NCI-H2196 (cell line): ENCODE data around the gene TSPAN18.
A peak's percentile ranks its signal among the peaks of the same experiment; 100 is the strongest.

ENCODE experiments used
- DNase-seq: peaks from one replicate; lab custom pipeline; 2025; ENCODE audit not compliant: unreplicated experiment; lab: John Stamatoyannopoulos, UW

TSPAN18 gene

DNA sequence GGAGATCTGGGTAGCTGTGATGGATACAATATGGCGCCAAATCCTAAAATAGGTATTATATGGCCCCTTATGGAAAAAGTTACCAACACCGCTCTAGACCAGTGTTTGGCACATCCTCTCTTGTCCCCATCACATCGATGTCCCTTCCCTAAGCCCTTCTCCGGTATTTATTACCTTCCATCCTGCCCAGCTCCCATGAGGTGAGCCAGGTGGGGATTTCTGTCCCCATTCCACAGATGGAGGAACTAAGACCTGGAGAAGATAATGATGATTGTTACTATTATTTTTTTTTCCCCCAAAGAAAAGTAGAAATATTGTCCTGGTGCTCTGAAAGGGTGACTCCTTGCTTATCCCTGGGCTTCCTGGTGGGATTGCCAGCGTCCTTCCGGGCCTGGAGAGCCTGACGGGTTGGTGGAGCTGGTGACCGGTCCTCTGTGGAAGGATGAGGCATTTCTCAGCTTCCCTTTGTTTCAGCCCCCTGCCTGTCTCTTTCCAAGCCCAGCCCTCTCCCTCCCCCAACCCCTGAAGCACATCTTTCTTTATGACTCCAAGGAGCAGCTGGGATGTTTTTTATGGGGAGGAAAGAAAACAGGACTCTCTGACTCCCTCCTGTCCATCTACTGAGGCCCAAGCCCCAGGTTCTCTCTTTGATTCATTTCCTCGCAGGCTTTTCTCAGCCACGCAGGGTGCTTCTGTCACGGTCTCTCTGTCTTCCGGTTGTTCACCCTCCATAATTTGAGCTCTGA is 158.5 kb downstream of the TSPAN18 start:
- no peak for DNase-seq

DNA sequence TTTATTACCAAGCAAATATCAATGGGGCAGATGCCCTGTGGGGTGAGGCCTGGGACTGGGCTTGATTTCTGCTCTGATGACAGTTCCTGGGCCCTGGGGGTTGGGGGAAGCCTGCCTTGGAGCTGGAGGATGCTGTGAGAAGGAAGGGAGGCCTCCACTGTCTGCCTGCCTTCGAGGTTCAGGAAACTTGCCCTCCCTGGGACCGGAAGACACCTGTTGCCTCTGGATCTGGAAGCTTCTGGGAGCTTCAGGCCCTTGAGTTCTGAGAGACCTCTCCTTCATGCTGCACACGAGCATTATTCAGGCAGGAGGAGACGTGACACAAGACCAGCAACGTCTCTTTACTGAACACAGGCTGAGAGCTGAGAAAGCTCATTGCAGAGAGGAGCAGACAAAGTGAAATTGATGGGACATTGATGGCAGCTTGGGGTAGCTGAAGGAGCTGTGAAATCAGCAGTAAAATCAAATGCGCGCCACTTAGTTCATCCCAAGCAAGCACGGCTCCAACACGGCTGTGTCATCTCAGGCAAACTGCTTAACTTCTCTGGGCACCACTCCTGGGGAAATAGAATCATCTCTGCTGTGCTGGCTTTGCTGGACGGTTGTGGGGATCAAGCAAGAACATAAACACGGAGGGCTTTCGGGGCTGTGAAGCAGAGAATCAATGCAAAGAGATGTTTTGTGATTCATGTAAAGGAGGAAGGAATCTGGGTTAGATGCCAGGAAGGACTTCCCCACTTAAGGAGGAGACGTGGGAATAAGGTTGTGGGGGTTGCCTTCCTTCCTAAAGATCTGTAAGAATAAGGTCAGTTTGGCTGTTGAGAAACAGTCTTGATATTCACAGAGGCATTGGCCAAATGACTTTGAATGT is 159.4 kb downstream of the TSPAN18 start:
- no peak for DNase-seq

DNA sequence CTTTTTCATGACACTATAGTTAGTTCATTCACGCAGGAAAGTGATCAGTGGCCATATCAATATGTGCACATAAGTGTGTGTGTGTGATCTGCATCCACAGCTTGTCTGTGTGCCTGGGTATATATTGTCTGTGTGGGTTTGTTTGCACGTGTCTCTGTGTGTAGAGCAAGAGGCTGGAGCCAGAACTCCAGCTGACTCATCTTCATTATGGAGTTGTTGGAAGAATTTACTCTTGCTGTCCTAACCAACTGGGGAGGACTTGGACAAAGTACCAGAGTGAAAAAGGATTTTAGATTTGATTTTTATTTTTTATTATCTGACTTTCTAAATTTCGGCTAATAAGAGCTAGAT is 160.0 kb downstream of the TSPAN18 start:
- no peak for DNase-seq

DNA sequence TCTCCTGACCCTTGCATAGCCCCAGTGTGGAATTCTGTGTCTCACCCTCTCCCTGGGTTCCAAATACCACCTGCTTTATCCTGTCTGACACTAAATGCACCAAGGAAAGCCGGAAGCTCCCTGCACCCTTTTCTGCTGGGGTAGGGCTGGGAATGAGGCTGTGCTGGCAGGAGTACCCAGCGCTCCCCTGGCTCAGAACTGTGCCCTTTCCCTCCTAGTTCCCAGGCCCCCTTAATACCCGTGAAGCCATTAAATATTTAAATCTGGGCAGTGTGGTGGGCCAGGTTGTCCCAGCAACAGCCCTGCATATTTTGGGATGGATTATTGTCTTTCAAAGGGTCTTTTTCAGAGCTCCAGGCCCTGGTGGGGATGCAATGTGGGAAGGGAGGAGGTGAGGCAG is 160.9 kb downstream of the TSPAN18 start:
- no peak for DNase-seq

DNA sequence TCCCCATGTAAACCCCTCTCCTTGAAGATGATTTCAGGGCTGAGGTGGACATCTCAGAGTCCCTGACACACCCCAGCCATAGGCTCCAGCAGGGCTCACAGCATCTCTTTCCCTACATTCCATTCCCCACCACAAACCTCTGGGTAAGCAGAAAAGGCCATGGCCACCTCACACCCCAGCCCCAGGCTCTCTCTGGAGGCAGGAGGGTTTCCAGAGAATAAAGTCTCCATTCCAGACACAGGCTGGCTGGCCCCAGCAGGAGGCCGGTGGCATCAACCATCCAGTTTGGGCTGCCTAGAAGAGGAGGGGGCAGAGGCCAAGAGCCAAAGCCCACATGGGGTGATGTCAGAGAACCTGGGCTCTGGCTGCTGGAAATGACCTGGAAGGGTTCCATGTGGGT is 162.5 kb downstream of the TSPAN18 start:
- DNase-seq = no peak

DNA sequence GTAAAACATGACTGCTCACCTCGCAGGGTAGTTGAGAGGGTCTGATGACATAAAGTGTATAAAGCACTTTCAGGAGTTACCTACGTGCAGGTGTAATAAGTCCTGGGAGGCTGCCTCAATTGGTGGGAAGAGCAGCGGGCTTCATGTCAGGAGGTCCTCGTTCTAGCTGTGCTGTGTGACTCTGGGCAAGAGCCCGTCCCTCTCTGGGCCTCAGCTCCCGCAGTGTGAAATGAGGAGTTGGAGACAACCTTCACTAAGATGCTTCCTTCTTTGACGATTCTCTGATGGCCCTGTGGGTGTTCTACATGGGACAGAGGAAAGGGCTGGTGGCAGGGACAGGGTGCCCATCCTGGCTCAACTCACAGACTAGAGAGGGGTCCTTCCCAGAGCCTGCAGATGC is 166.1 kb downstream of the TSPAN18 start:
- DNase-seq = no peak

DNA sequence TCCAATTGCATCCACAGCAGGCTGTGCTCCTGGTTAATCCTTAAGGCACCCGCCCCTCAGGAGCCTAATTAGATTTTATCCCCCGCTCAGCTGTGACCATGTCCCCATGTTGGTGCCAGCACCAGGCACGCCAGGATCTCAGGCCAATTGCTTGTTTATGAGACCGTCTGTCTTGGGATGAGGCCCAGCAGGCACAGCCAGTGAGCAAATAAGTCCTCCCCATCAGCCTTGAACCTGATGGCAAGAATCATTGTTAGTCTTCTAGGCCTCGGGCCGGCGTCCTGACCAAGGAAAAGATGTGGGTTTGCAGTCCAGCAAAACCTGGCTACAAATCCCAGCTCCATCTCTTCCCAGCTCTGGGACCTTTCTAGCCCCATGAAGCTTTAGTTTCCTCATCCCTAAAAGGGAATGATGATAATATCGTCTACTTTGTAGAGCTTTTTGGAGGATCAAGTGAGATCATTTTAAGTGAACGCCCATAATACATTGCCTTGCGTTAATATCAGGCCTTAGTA is 166.6 kb downstream of the TSPAN18 start:
- no peak for DNase-seq

DNA sequence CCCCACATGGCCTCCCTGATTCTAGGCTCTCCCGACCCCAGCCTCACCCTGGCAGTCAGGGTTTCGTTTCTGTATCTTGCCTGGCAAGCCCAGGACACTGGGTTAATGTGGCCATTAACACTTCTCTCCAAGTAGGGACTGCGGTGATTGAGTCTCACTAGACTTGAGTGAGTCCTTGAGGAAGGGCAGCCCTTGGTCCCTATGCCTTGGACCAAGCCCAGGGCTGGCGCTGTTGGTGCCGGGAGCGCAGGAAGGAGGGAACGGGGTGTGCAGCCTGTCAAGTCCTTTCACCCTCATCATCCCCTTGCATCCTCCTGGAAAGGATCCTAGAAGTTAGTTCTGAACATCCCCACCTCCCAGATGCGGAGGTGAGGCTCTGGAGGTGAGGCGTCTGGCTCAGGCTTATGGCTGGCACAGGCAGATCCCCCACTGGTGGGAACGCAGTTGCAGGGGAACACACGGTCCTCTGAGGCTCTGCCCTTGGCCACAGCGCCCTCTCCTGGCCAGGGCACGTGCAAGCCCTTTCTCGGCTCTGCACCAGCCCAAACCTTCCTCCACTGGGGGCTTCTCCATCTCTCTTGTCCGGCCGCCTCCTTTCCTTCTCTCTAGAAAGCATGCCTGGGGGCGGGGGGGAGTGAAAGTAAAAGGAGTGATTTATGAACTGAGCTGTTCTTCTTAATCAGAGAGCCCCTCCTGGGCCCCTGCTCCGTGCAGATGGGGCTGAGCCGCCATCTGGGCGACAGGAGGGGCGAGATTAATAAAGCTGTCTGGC is 167.3 kb downstream of the TSPAN18 start:
- DNase-seq = peak; percentile 76

DNA sequence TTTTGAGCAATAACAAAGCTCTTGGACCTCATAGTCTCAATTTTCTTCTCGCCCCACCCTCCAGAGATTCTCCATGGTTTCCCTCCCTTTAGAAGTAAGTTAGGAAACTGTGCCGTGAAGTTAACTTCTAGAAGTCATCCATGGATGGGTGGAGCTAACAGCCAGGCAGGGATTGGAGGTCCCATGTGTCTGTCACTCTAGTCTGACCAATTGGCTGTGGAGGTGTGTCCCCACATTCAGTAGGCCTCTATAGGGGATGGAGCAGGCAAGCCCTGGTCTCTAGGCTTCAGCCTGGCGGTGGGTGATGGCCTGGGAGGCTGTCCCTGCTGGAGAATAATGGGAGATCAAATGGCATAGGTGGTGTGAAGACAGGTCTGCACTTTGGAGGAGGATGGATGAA is 173.2 kb downstream of the TSPAN18 start:
- no peak for DNase-seq

DNA sequence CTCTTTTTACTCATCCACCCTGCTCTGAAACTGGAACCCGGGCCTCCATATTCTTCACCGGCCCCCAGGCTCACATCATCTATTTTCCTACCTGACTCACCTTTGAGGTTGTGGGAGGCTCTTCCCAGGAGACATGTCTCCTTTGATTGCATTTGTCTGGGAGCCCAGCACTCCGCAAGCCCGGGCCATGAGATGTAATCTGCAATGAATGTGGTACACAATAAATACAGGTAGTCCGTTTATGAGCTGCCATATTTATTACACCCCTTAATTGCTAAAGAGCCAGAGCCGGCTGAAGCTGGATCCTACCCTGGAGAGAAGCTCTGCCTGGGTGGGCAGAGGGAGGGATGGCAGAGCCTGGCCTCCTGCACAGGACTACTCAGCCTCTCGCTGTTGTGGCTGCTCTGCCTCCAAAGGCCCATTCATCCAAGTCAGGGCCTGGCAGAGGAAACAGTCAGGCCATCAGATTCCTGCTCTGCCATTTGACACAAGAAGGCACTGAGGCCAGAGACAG is 174.4 kb downstream of the TSPAN18 start:
- no peak for DNase-seq

DNA sequence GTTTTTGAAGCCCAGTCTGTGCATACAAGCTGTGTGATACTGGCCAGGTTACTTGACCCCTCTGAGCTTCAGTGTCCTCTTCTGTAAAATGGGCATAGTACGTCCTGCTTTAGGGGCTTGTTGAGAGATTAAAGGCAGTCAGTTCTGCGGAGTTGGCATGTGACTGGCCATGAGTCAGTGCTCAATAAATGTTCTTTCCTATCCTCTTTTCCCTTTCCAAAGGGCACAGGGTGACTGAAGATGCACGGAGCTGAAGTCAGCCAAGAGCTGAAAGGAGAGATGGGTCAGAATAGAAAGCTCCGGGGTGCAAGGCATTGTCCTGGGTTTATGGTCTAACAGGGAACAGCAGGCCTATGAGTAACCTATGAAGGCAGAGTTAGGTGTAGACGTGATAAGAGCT is 175.0 kb downstream of the TSPAN18 start:
- no peak for DNase-seq

DNA sequence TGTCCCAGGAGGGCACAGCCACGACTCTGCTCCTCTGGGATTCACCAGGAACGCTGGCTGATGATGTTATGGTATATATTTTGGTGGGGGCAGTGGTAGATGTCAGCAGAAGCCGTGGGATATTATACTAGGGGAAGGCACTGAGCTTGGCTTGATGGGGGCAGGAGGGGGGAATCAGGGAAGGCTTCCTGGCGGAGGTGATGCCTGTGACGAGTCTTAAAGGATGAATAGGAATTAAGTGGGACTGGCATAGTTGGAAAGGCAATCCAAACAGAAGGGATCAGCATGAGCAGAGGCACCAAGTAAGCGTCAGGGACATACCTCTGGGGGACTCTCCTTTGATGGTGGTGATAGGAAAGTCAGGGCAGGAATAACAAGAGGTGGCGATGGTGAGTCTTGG is 176.3 kb downstream of the TSPAN18 start:
- DNase-seq = no peak

DNA sequence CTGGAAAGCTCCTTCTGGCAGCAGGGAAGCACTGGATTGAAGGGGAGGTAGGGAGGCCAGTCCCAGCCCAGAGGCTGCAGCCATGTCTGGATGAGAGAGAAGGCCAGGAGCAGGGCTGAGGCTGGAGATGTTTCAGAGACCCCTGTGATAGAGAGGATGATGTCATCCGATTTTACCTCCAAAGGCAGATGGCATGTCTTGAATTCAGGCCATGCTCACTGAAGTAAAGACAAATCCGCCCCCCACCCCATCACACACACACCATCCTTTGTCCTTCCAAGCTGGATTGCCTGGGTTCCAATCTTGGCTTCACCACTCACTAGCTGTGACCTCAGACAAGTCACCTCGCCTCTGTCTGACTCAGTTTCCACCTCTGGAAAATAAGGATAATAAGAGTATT is 176.8 kb downstream of the TSPAN18 start:
- DNase-seq = no peak

DNA sequence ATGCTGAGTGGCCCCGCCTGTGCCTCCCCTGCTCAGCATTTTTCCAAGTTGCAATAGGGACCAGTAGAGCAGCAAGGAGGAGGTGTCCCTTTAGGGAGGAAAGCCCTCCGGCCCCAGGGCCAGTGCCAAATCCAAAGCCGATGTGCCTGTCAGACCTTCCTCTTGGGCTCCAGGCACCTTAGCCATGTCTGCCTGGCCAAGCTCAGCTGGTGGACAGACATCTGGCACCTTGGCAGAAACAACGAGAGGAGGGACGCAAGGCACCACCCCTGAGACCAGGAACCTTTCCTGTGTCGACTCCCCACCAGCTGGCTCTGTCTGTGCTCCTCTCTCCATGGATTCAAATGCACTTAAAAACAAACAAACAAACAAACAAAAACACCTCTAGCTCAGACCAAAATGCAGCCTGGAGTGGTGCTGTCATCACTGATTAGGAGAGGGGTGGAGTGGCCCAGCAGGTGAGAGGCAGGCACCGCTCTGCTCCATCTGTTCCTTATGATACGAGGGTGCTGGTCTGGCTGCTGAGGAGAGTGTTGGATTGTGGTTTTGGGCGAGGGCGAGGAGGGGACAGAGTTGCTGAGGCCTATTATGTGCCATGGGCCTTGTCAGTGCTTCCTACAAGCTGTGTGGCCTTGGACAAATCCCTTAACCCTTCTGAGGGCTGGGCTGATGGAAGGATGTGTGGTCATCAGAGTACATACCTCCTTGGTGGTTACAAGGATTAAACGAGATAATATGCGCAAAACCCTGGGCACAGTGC is 177.7 kb downstream of the TSPAN18 start:
- no peak for DNase-seq

DNA sequence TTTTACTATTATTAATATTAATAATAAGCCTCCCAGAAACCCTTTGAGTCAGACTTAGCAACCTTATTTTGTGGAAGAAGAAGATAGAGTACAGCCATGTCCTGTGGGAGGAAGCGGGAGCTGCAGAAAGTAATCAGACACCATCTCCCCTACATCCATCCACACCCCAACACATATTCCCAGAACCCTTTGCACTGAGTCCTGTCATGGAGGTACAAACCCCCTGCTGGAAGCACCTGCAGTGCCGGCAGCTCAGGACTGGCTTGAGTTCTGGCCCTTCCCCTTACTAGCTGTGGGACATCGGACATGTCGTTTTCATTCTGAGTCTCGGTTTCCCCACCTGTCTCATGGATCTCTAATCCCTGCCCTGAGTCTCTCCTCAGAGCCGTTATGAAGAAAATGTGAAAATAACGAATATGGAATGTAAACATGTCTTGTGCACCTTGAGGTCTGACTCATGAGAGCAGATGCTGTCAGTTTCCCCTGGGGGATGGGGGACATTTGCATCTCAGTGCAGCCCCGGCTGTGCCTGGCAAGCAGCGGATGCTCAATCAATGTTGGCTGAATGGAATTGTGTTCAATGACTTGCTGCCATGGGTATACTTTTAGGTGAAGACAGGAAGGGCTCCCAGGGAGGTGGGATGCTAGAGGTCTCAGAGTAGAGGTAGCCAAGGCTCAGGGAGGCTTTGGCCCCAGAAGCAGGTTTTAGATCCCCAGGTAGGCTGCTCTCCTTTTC is 178.5 kb downstream of the TSPAN18 start:
- DNase-seq = no peak

DNA sequence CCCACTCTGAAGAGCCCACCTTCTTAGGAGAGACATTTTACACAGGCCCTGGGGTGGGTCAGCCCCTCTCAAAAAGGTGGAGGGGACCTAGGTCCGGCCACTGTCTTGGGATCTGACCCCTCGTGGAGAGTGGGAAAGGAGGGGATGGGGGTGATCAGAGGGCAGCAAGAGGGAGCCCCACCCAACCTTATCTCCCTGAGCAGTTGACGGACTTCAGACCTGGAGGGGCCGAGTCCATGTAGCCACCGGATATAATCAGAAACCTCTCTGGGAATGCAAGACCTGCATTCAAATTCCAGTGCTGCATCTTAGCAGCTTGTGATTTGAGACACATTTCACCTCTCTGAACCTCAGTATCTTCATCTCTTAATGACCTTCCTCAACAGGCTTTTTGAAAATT is 179.9 kb downstream of the TSPAN18 start:
- no peak for DNase-seq

DNA sequence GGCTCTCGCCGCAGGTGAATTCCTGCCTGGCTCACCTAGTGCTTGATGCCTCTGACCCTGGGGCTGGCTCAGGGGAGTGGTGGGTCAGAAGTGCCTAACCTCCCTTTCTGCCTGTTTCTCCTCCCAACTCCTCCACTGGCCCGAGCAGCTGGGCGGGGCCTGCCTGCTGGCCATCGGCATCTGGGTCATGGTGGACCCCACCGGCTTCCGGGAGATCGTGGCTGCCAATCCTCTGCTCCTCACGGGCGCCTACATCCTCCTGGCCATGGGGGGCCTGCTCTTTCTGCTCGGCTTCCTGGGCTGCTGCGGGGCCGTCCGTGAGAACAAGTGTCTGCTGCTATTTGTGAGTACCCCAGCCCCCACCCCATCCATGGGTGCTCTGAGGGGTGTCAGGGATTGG is 182.8 kb downstream of the TSPAN18 start:
- no peak for DNase-seq

DNA sequence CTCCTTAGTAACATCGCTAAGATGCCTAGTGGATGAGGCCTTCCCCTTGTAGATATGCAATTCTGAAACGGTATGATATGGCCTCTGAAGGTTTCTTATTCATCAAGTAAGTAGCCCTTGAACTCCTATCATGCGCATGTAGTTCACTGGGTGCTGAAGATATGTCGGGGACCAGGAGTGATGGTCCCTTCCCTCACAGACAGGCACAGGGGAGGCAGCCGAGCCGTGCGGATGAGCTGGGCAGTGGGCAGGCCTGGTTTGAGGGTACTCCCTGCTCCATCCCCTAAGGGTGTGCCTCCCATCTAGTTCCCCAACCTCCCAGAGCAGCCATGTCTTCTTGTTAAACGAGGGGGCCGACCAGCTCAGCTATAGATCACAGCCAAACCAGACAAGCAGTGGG is 183.8 kb downstream of the TSPAN18 start:
- no peak for DNase-seq

DNA sequence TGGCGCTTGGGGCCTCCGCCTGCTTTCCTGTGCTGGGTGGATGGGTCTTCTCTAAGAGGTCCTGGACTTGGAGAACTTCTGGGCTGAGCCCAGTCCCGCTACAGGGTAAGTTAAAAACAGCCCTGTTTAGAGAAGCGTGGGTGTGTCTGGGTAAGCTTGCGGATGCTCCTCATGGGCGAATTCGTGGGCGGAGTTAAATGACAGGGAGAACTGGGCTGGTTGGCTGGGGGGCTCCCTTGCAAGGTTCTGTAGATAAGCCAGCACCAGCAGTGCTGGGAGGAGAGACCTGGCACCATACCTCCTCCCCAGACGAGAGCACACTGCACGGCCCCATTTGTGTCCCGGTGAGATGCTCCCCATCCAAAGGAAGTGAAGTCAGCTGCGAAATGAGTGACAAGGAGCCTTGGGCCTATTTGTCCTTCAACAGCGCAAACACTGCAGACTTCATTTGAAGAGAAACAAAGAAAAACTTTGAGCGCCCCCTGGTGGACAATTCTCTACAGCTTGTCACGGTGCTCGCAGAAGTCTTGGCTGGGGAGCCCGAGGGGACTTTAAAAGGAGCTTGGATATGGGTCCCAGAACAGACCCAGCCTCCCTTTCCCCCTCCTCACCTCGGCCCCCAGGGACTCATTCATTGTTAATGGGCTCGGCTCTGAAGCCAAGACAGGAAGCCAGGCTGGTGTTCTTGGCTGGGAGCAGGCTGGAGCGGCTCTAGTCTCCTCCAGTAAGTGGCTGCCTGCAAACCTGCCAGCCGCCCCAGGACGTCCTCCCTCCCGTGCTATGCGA is 184.5 kb downstream of the TSPAN18 start:
- DNase-seq = peak; percentile 92
